B cell (primary cell): ENCODE results near the gene ZNF786. TPM values are rescaled to one million over a fixed set of nuclear protein-coding genes. Genes with fewer than 3 reads are reported as not detected.

Experiments used
- ATAC-seq: fragments of 200-7000 bp; cut with Tn5 transposase; one replicate; pipeline ENCODE4 v1.10.0; 2021; ENCODE audit warnings: low read depth, mild to moderate bottlenecking, moderate number of reproducible peaks, moderate library complexity
- CTCF ChIA-PET: fragments of 350-600 bp; sonication (Branson Sonifier 250); formaldehyde crosslinking; loops from one replicate; lab custom pipeline; 2021; ENCODE audit warnings: antibody characterized with exemption, inconsistent platforms; lab: Charles Lee
- POLR2A ChIA-PET: fragments of 350-600 bp; sonication (Branson Sonifier 250); formaldehyde crosslinking; loops from one replicate; lab custom pipeline; 2021; ENCODE audit warnings: antibody characterized with exemption; lab: Charles Lee
- DNase-seq: peaks from one replicate; pipeline ENCODE4 v3.0.0; 2013
- H2AFZ ChIP-seq: 2 replicates; pipeline ENCODE4 v1.6.1; 2012; ENCODE audit warnings: mild to moderate bottlenecking, low read depth, low read length; ENCODE audit not compliant: insufficient read depth, poor library complexity, severe bottlenecking
- H3K27ac ChIP-seq, 2 donors: 1 replicate in 1 of 2; 2 replicates in 1 of 2; pipeline ENCODE4 v1.5.1; 2012 to 2013; ENCODE audit warnings: low read length in 2 of 2, mild to moderate bottlenecking in 2 of 2, moderate library complexity in 1 of 2
- H3K27me3 ChIP-seq, 4 experiments: fragments of 200-600 bp in 1 of 4; sonication (generic) in 1 of 4; replicated peaks in 1 of 4; 1 replicate in 2 of 4; 2 replicates in 2 of 4; pipeline versions ENCODE4 v1.6.1 to v1.7.0; 2013 to 2016; ENCODE audit warnings: low read length in 3 of 4, mild to moderate bottlenecking in 2 of 4, mixed read lengths in 1 of 4, moderate library complexity in 1 of 4; ENCODE audit not compliant: insufficient read depth in 4 of 4, control insufficient read depth in 3 of 4; ENCODE audit errors: control extremely low read depth in 1 of 4
- H3K36me3 ChIP-seq, 2 experiments: replicated peaks in 1 of 2; 1 replicate in 1 of 2; 2 replicates in 1 of 2; pipeline versions ENCODE4 v1.6.1 to v1.7.1; 2013; ENCODE audit warnings: low read length in 1 of 2; ENCODE audit not compliant: insufficient read depth in 2 of 2, control insufficient read depth in 1 of 2; ENCODE audit errors: control extremely low read depth in 1 of 2, extremely low read depth in 1 of 2
- H3K4me1 ChIP-seq, 2 donors: fragments of 200-600 bp in 1 of 2; sonication (generic) in 1 of 2; 1 replicate in 1 of 2; 2 replicates in 1 of 2; pipeline versions ENCODE4 v1.5.1 to v1.6.1; 2013 to 2017; ENCODE audit warnings: low read length in 2 of 2; ENCODE audit not compliant: control insufficient read depth in 2 of 2, insufficient read depth in 2 of 2
- H3K4me2 ChIP-seq: replicated peaks from 2 replicates; pipeline ENCODE3; 2012; ENCODE audit warnings: mild to moderate bottlenecking, low read depth, low read length; ENCODE audit not compliant: poor library complexity, severe bottlenecking
- H3K4me3 ChIP-seq, 5 experiments: fragments of 200-600 bp in 1 of 5; sonication (generic) in 1 of 5; 1 replicate in 3 of 5; 2 replicates in 2 of 5; pipeline versions ENCODE4 v1.5.1 to v1.7.0; 2011 to 2016; ENCODE audit warnings: low read length in 4 of 5, mild to moderate bottlenecking in 4 of 5, low read depth in 2 of 5, control low read depth in 1 of 5, moderate library complexity in 1 of 5; ENCODE audit not compliant: insufficient read depth in 1 of 5; ENCODE audit errors: control extremely low read depth in 1 of 5, extremely low read depth in 1 of 5
- H3K79me2 ChIP-seq: fragments of 200-600 bp; sonication (generic); one replicate; pipeline ENCODE4 v1.6.0; 2016; ENCODE audit warnings: low read length; ENCODE audit not compliant: control insufficient read depth, insufficient read depth
- H3K9ac ChIP-seq: fragments of 200-600 bp; sonication (generic); 2 replicates; pipeline ENCODE4 v1.6.1; 2017; ENCODE audit warnings: mild to moderate bottlenecking, low read length, moderate library complexity
- H3K9me3 ChIP-seq, 3 donors: one replicate each; pipeline versions ENCODE4 v1.6.1 to v1.7.1; 2013; ENCODE audit warnings: low read length in 2 of 3; ENCODE audit not compliant: control insufficient read depth in 2 of 3, insufficient read depth in 1 of 3; ENCODE audit errors: control extremely low read depth in 1 of 3
- H4K20me1 ChIP-seq: 2 replicates; pipeline ENCODE4 v1.6.0; 2012; ENCODE audit warnings: mild to moderate bottlenecking, low read length; ENCODE audit not compliant: insufficient read depth, control insufficient read depth, poor library complexity, severe bottlenecking
- H3K27ac Mint-ChIP-seq: one replicate; pipeline ENCODE4 v1.8.0; 2021; ENCODE audit warnings: mixed read lengths
- H3K27me3 Mint-ChIP-seq: one replicate; pipeline ENCODE4 v1.8.0; 2021; ENCODE audit warnings: mixed read lengths
- H3K4me1 Mint-ChIP-seq: one replicate; pipeline ENCODE4 v1.8.0; 2021; ENCODE audit warnings: mixed read lengths
- H3K4me3 Mint-ChIP-seq: one replicate; pipeline ENCODE4 v1.8.0; 2021; ENCODE audit warnings: mixed read lengths
- H3K9me3 Mint-ChIP-seq: one replicate; pipeline ENCODE4 v1.8.0; 2022; ENCODE audit warnings: mixed read lengths; ENCODE audit not compliant: insufficient read depth
- EZH2 ChIP-seq: IDR thresholded peaks from 2 replicates; pipeline ENCODE4 v1.6.1; 2012; ENCODE audit warnings: borderline replicate concordance, low read depth, mild to moderate bottlenecking, moderate library complexity, low read length; ENCODE audit not compliant: insufficient read depth, poor library complexity, severe bottlenecking
- WGBS: methylation state at CpG from one replicate; pipeline ENCODE4 v1.1.5; 2013; ENCODE audit warnings: missing lambda C conversion rate; ENCODE audit not compliant: insufficient coverage; 5-methylcytosine and 5-hydroxymethylcytosine counted together
- intact Hi-C: fragments of 100-400 bp; cut with micrococcal nuclease; formaldehyde crosslinking; loops from one replicate; pipeline ENCODE4 v1.10.0; 2022
- polyA plus RNA-seq: library from polyadenylated mRNA; depleted of rRNA; stranded (reverse); fragments of >200 nt; gene quantifications from 2 replicates; pipeline ENCODE4 v1.2.3, GENCODE V29; 2012
- total RNA-seq, 2 donors: library from RNA; stranded (reverse); fragments of 120-200 nt in 1 of 2; gene quantifications; 1 replicate in 1 of 2; 2 replicates in 1 of 2; pipeline versions ENCODE4 v1.2.3 to v1.2.4, GENCODE V29; 2013 to 2022
- TF ChIP-seq, protein P1 (sequence below): fragments of 200-600 bp; IDR thresholded peaks from one replicate; pipeline ENCODE4 v1.8.0; 2022; ENCODE audit warnings: antibody characterized with exemption, mild to moderate bottlenecking

Gene ZNF786
- total and polyA plus RNA-seq, 2 donors (not counting 1 experiment from before 2014, with no cell fraction given): 6.4 to 14.7 TPM

DNA sequence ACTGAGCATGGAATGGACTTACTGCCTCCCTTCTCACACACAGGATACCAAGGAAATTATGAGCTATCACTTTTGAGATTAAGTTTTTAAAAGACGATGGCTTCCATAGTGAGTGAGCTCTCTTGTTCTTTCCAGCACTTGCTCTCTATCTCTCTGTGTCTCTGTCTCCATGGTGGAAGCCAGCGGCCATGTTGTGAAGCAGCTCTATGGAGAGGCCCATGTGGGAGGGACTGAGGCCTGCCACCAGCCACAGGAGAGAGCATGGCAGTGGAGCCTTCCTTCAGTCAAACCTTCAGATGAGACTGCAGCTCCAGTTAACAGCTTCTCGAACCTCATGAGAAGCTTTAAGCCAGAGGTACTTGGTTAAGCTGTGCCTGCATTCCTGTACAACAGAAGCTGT, 41.7 kb downstream of the ZNF786 start:
- Mint-ChIP-seq H3K4me3 (no peak overlapping the region), H3K4me1 (no peaks in the 10 kb centered on the region), H3K27me3 (peaks cover 5% of the 10 kb centered on the region), H3K27ac (no peak overlapping the region), H3K9me3 (no peaks in the 10 kb centered on the region)
- H3K4me2 ChIP-seq: no peak overlapping the region
- no peak for ATAC-seq
- CTCF ChIA-PET: interaction anchor here (0.7 to 1.6 kb wide), 2 partner anchors 17 to 521 kb away, joined by 4 read pairs; no protein-coding TSS in a partner anchor
- H3K4me1 ChIP-seq: no peaks in the 10 kb centered on the region
- no peak for TF ChIP-seq EZH2
- TF ChIP-seq, protein P1, sequence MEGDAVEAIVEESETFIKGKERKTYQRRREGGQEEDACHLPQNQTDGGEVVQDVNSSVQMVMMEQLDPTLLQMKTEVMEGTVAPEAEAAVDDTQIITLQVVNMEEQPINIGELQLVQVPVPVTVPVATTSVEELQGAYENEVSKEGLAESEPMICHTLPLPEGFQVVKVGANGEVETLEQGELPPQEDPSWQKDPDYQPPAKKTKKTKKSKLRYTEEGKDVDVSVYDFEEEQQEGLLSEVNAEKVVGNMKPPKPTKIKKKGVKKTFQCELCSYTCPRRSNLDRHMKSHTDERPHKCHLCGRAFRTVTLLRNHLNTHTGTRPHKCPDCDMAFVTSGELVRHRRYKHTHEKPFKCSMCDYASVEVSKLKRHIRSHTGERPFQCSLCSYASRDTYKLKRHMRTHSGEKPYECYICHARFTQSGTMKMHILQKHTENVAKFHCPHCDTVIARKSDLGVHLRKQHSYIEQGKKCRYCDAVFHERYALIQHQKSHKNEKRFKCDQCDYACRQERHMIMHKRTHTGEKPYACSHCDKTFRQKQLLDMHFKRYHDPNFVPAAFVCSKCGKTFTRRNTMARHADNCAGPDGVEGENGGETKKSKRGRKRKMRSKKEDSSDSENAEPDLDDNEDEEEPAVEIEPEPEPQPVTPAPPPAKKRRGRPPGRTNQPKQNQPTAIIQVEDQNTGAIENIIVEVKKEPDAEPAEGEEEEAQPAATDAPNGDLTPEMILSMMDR: no peak
- no peaks in the 10 kb centered on the region for H3K79me2 ChIP-seq
- no peaks in the 10 kb centered on the region for H4K20me1 ChIP-seq
- POLR2A ChIA-PET: no interaction called here
- no peaks in the 10 kb centered on the region for H3K27me3 ChIP-seq
- H3K9me3 ChIP-seq: no peaks in the 10 kb centered on the region
- H3K4me3 ChIP-seq: no peak overlapping the region
- no peak overlapping the region for H2AFZ ChIP-seq
- DNase-seq: no peak
- intact Hi-C loops: no loop called here
- 100% methylated on average over 2 of the region's 3 CpGs for WGBS
- no peak overlapping the region for H3K9ac ChIP-seq
- no peak overlapping the region for H3K27ac ChIP-seq
- no peaks in the 10 kb centered on the region for H3K36me3 ChIP-seq

DNA sequence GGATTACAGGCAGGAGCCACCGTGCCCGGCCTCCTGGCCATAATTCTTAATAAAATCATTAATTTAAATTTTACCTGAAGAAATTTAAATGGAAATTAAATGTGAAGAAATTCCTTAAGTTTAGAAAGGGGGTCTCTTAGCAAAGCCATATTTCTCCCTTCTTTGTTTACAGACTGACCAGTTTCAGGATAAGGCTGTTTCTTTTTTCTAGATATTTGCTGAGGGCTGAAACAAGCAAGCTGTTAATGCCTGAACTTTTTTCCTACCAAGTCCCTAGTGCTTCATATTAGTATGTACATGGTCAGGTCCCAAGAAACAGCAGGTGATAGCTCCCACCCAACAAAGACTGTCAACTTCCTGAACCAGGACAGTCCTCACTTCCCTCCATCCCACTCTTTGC, 44.1 kb downstream of the ZNF786 start:
- POLR2A ChIA-PET: no interaction called here

More for the DNA sequence above, 44.1 kb downstream of the ZNF786 start:
- no peak overlapping the region for H3K27ac Mint-ChIP-seq
- Histone ChIP-seq H3K36me3 (no peaks in the 10 kb centered on the region), H3K27ac (no peak overlapping the region), H3K4me3 (no peak overlapping the region), H3K9me3 (no peaks in the 10 kb centered on the region), H3K79me2 (no peaks in the 10 kb centered on the region), H3K4me2 (no peak overlapping the region), H3K4me1 (no peaks in the 10 kb centered on the region), H4K20me1 (no peaks in the 10 kb centered on the region), H3K9ac (no peak overlapping the region), H3K27me3 (no peaks in the 10 kb centered on the region), H2AFZ (no peak overlapping the region)
- no peaks in the 10 kb centered on the region for H3K9me3 Mint-ChIP-seq
- H3K4me3 Mint-ChIP-seq: no peak overlapping the region
- ATAC-seq (no peak), DNase-seq (no peak)
- TF ChIP-seq, protein P1: no peak
- TF ChIP-seq EZH2: no peak
- intact Hi-C loops: no loop called here
- peaks cover 8% of the 10 kb centered on the region for H3K27me3 Mint-ChIP-seq
- CTCF ChIA-PET: no interaction called here
- H3K4me1 Mint-ChIP-seq: no peaks in the 10 kb centered on the region
- WGBS: no CpG with 5 or more reads among the region's 2 CpGs
